ENCODE data around the gene MACROD2.
"Not testable (repeated sequence)": the region's sequence is repeated elsewhere in the genome, so short reads cannot be mapped to it uniquely, and the experiment has no call there.

MACROD2 gene

DNA sequence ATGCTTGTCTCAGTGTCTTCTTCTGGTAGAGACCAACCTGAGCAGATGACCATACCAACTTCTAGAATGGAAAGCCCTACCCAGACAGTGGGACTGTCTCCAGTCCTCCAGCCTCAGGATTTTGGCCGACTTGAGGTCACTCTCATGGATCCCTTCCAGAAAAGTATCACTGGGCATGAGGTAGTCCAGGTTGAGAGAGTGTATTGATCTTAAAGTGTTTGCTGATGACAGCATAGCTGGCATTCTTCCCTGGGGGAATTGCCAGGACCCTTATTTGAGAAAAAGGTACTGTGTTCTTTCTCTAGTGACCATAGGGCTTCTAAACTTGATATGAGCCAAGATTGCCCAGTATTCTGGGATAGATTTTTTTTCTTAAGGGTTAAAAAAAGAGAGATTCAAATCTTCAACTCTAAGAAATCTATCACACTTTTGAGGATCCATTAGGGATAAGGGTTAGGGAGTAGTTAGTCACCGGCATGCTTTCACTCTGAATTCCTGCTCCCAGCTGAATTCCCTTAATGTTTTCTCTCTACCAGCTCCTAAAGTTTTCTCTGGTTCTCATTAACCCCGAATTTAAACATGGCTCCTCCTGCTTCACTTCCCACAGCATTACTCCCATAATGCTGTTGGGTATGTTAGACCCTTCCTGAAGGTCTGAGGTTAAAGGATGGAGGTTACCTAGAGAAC, 415.7 kb downstream of the MACROD2 start:
- DNase-seq (ENCODE audit: low read depth in 2 of 2): no peak

DNA sequence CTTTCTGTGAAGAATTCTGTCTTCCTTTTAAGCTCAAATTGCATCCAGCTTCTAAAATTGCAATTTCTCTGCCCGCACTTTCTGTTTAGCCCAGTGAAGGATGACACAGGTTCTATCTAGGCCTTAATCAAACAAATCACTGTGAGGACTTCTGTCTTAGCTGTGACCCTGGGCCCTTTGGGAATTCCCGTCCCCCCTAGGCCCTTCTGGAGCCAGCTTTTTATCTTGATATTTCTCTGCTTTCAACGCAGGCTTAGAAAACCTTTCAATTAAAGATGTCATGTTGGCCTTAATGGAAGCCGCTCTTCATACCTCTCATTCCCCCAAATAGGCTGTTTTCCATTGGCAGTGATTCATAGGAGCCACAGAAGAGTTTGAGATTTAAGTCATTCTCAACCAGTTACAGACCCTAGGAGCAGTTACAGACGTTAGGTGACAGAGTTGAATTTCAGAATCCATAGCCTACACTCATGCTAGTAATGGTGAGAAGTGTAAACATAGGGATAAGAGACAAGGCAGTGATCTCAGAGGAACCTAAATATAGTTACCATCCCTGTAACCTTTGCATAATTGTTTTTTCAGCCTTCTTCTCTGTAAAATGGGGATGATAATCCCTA, 416.9 kb downstream of the MACROD2 start:
- DNase-seq (ENCODE audit: low read depth in 2 of 2): no peak

DNA sequence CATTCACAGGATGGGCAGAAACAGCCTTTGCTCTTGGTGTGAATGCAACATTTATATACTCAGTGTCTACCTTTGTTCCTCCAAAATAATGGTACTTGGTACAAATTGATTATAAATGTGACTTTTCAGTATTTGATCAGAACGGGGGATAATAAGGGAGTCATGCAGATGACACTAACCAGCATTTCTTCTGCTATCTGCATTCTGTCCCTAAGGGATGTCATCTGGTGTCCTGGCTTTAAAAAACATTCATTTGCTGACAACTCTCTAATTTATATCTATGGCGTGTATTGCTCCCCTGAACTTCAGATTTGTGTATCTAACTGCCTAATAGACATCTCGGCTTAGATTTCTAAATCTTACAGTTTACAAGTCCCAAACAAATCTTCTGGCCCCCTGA, 418.5 kb downstream of the MACROD2 start:
- DNase-seq (ENCODE audit: low read depth in 2 of 2): no peak

- DNase-seq (ENCODE audit: low read depth in 2 of 2): no peak
Observed at GRCh38 chr20:14414560-14414959, 419.2 kb downstream of the MACROD2 start.

GRCh38 chr20:14415467-14415866, 420.2 kb downstream of the MACROD2 start:
- no peak for DNase-seq (ENCODE audit: low read depth in 2 of 2)

DNA sequence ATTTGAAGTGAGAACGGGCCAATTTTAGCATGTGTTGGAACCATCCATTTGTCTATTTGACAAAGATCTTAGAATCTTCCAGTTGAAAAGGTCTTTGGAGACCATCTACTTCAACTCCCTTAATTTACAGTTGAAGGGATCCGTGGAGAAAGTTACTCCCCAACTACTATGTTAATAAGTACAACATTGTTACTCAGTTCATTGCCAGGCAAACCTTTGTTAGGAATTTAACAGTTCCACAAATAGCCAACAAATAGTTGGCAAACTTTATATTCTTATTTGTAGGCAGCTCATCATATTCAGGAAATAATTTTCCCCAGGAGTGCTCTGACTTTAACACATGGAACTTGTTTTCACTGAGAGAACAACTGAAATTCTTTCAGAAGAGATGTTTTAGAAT, 423.1 kb downstream of the MACROD2 start:
- DNase-seq (ENCODE audit: low read depth in 2 of 2): no peak

DNA sequence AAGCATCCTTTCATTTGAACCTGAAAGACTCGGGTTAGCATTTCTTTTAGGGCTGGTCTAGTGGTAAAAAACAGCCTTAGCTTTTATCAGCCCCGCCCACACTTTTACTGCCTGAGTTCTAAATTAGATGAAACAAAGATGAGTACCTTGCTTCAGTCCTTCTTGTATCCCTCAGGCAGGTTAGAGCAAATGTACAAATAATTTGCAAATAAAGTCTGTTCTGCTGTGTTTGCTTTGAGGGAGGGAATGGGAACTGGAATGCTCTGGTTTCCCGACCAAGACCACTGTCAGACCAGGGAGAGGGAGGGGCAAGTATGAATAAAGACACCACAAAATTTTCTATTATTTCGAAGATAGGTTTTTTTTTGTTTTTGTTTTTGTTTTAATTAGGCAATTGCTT, 427.6 kb downstream of the MACROD2 start:
- DNase-seq (ENCODE audit: low read depth in 2 of 2): no peak

DNA sequence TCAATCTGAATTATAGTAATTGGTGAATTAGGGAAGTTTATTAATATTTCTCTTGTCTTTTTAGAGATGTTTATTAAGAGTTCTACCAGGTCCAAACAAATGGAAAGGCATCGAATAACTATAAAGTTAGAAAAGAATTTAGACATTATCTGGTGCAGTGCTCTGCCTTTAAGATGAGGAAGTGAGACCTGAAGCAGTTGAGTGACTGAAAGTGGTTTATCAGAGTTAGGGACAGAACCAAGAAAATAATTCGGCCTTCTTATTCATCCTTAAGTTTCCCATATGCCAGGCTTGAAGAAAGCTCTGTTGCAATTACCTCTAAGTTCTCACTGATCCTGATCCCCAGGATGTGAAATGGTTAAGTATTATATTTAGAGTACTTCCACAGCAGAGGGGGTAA, 436.3 kb downstream of the MACROD2 start:
- DNase-seq (ENCODE audit: low read depth in 2 of 2): no peak

DNA sequence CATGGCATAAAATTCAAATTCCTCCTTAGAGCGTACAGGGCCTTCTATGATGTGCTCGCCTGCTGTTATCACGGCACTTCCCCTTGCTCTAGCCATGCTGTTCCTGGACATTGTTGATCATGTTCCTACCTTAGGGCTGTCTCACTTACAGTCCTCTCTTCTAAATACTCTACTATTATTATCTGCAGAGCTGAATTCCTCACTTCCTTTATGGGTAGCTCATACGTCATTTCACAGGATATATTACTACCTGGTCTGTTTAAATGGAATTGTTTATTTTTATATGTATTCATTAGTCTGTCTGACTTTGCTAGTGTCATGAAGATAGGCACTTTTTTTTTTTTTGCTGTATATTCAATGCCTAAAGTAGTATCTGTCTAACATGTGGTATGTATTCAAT, 436.8 kb downstream of the MACROD2 start:
- no peak for DNase-seq (ENCODE audit: low read depth in 2 of 2)

DNA sequence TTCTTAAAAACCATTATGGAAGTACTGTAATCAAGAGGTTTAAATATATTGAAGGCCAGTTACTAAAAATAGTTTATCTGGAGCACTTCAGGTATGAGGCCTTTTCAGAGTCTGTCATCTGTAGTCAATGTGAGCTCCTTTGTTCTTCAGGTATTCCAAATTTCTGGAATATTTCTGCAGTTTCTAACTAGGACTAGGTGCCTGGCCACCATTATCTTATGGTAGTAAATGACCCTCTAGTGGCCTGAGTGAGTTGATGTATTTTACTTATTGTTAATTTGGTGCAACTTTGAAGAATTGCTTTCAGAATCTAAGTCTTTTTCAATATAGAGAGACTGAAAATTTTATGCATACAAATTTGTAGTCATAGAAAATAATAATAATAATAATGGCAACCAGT, 437.3 kb downstream of the MACROD2 start:
- DNase-seq (ENCODE audit: low read depth in 2 of 2): no peak

DNA sequence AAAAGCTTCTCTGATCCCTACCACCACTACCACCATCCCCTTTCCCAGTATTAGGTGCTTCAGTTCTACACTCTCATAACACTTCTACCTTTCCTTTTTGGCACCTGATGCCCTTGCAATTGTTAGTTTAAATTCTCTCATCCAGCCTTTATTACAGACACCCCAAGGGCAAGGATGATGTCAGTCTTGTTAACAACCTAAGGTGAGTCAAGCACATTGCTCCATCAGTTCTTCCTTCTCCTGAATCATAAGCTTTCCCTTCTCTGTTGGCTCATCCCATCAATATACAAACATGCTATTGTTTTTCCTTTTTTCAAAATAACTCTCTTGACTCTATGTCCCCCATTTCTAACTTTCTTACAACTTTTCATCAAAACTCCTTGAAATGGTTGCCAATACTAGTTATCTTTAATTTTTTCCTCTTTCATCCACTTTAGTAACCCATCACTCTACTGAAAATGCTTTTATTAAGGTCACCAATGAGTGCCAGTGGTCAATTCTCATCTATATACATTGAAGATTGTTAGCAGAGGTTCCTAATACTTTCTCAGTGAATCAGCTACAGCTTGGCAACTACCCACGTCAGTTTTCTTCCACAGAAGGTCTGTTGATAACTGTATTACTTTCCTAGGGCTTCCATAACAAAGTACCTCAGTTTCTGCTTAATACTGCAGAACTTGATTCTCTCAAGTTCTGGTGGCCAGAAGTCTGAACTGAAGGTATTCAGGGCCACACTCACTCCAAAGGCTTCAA, 439.2 kb downstream of the MACROD2 start:
- no peak for DNase-seq (ENCODE audit: low read depth in 2 of 2)

DNA sequence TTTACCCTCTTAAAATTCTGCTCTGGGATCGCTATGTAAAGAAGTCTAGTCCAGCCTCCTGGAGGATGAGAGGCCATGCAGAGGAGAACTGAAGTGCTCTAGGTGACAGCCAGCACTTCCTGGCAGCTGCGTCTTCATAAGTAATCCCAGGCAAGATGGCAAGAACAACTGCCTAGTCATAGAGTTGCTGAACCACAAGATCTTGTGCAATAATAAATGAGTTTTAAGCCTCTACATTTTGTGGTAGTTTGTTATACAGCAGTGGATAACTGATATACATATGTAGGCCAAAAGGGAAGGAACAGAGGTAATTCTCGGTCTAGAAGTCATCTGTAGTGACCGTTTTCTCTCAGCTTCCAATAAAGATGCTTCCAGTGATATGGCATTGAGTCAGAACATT, 445.9 kb downstream of the MACROD2 start:
- DNase-seq (ENCODE audit: low read depth in 2 of 2): no peak

DNA sequence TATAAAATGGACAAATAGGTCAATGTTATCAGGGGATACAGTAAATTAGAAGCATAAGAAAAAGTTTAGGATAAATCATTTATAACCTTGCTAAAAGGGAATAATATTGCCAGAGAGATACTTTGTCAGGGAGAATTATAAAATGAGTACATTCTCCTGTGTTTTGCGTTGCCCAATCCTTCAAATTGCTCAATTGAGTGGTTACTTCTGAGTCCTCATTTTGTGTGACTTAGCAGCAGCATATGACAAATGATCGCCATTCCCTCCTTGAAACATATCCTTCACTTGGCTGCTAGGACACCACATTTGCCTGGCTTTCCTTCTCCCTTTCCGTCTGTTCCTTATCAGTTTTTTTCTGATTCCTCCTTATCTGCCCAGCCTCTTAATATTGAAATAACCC, 448.8 kb downstream of the MACROD2 start:
- DNase-seq (ENCODE audit: low read depth in 2 of 2): no peak

DNA sequence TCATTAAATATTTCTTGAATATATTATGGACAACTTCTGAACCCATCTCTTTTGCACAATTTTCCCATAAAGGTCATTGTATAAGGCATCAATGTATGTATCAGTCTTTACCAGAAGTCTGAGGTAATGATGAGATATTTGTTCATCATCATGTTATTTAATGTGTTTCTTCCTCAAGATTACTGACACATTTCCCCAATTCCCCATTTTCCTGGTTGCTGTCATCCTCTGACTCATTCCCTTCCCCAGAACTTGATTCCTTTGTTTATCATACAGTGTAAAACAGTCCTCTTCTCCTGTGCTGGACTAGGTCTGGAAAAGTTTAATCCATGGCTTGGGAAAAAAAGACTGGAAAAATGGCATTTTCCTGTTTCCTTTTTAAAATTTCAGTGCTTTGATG, 450.0 kb downstream of the MACROD2 start:
- no peak for DNase-seq (ENCODE audit: low read depth in 2 of 2)

- no peak for DNase-seq (ENCODE audit: low read depth in 2 of 2)
Observed at GRCh38 chr20:14445902-14446301, 450.6 kb downstream of the MACROD2 start.

- DNase-seq (ENCODE audit: low read depth in 2 of 2): no peak
Observed at GRCh38 chr20:14446446-14446845, 451.1 kb downstream of the MACROD2 start.

DNA sequence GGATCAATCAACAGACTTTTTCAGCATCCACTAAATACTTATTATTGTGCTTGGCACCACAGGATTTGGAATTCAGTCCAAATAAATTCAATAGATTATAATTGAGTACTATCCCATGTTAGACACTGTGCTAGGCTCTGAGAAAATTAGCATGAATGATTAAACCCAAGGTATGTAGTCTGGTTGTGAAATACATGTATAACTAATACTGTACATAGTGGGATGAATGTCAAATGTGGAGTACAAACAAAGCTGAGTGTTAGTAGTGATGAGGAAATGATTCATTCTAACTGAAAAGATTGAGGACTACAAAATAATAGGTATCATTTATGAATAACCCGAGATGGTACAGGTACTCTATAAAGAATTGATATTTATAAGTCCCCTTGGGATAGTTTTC, 454.0 kb downstream of the MACROD2 start:
- DNase-seq (ENCODE audit: low read depth in 2 of 2): no peak

GRCh38 chr20:14450256-14450655, 454.9 kb downstream of the MACROD2 start:
- DNase-seq (ENCODE audit: low read depth in 2 of 2): no peak

- DNase-seq (ENCODE audit: low read depth in 2 of 2): no peak
Observed at GRCh38 chr20:14451458-14451857, 456.1 kb downstream of the MACROD2 start.

DNA sequence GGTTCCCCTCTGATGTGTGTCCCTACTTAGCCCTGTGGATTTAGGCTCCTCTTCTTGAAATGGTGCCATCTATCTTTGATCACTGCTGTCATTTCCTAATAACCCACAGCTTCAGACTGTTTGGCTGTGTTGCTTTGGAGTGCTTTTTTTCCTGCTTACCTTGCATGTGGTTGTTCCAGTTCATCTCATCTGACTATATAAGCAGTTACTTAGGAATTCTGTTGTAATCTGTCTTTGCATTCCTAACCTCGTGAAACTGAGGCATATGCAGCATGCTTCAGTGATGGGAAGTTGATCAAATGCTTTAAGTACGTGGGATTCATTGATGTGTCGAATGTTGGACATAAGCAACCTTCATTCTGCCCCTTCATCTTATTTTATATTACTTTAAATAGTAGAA, 457.9 kb downstream of the MACROD2 start:
- no peak for DNase-seq (ENCODE audit: low read depth in 2 of 2)

DNA sequence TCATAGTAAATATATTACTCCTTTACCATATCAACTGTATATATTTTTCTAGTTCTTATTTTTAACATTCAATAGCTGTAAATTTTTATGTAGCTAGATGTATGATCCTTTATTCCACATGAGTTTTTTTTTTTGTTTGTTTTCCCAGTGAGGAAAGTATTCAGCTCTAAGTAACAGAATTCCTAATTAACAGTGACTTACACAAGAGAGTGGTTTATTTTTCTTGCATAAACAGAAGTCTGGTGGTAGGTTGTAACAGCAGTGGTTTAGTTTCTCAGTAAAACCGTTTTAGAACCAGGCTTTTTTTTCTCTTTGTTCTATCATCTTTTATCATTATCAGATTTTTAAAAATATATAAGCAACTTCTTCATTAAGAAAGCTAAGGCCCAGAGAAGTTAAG, 459.0 kb downstream of the MACROD2 start:
- DNase-seq (ENCODE audit: low read depth in 2 of 2): no peak

DNA sequence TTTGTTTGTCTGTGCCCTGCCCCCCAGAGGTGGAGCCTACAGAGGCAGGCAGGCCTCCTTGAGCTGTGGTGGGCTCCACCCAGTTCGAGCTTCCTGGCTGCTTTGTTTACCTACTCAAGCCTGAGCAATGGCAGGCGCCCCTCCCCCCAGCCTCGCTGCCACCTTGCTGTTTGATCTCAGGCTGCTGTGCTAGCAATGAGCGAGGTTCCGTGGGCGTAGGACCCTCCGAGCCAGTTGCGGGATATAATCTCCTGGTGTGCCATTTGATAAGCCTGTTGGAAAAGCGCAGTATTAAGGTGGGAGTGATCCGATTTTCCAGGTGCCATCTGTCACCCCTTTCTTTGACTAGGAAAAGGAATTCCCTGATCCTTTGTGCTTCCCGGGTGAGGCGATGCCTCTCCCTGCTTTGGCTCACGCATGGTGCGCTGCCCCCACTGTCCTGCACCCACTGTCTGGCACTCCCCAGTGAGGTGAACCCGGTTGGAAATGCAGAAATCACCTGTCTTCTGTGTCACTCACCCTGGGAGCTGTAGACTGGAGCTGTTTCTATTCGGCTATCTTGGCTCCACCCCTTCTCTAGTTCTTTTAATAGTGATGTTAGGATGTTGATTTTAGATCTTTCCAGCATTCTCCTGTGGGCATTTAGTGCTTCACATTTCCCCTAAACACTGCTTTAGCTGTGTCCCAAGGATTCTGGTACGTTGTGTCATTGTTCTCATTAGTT, 471.9 kb downstream of the MACROD2 start:
- not testable (repeated sequence) for DNase-seq (ENCODE audit: low read depth in 2 of 2)

Measured in stimulated activated CD8-positive, alpha-beta memory T cell treated with anti-CD3 and anti-CD28 coated beads, Interleukin-15, amount 100 ng/mL, for 48 hours (primary cell).